ENCODE data around the gene TNFRSF21.

TNFRSF21 gene

DNA sequence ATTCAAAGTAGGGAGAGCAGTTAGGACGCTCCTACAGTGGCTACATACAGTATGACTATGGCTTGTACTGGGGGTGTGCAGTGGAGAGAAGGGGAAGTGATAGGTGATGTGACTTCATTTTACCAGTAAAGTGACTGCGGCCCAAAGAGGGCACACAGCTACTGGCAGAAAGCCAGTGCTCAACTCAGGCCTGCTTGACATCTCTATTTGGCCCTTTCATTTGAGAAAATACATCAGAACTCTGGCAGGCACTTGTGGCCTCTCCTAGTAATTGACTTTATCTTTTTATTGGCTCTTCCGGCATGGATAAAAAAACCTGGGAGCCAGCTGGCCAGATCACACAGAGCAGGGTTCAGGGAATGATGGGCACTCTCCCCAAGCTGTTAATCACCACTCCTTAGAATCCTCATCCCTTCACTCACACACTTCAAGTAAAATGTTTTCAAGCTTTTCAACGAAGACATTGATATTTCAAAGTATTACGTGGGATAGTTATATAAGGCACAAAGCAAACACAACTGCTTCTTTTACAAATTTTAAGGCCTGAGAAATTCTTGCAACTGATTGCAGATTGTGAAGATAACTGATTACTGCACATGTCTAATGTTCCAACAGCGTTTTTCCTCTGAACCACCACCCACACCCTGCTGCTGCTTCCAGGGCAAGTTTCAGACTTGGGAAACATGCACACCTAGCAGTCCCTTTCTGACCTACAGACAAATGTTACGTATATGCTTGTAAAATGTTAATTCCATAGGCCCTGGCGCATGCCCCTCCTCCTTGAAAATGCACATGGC is 73.5 kb downstream of the TNFRSF21 start:
- Histone ChIP-seq H3K36me3 (replicated peaks; ENCODE audit: insufficient read depth, low read length) (no peaks in the 10 kb centered on the region), H4K20me1 (ENCODE audit: insufficient read depth, low read length) (no peaks in the 10 kb centered on the region), H3K4me3 (ENCODE audit: low read length) (no peak overlapping the region), H3K4me1 (ENCODE audit: low read length) (no peaks in the 10 kb centered on the region), H3F3A (ENCODE audit: insufficient read depth, low read length) (no peaks in the 10 kb centered on the region), H3K9me3 (replicated peaks; ENCODE audit: insufficient read depth, low read length) (no peaks in the 10 kb centered on the region), H3K79me2 (ENCODE audit: low read length) (no peaks in the 10 kb centered on the region), H3K27me3 (replicated peaks; ENCODE audit: insufficient read depth, low read length) (no peaks in the 10 kb centered on the region), H3K27ac (ENCODE audit: low read length) (no peak overlapping the region), H2AFZ (ENCODE audit: low read length) (no peak overlapping the region), H3K9ac (ENCODE audit: low read length) (no peak overlapping the region), H3K9me2 (replicated peaks; ENCODE audit: insufficient read depth, low read length) (no peaks in the 10 kb centered on the region), H3K4me2 (ENCODE audit: low read depth, low read length) (no peak overlapping the region)
- no peak for TF ChIP-seq EZH2phosphoT487 (IDR thresholded peaks at IDR 0.05; ENCODE audit: low read length)
- no peak for TF ChIP-seq CTCF (IDR thresholded peaks at IDR 0.05; ENCODE audit: low read length)
- no peak for TF ChIP-seq EZH2 (optimal IDR thresholded peaks at IDR 0.05; ENCODE audit: low read depth, low read length)
- DNase-seq = no peak

DNA sequence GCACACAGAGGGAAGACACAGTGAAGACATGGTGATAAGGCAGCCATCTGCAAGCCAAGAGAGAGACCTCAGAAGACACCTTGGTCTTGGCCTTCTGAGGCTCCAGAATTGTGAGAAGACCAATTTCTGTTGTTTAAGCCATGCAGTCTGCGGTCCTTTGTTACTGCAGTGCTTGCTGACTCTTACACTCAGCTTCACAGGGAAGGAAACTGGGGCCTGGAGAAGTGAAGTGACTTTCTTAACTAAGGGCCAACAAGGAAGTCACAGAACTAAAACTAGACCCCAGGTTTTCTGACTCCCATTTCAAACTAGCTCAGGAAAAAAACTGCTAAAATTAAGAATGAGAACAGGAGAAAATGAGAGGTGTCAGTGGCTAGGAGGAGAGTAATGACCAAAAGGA is 74.3 kb downstream of the TNFRSF21 start:
- H3K4me1 ChIP-seq (ENCODE audit: low read length) = no peaks in the 10 kb centered on the region
- H3K79me2 ChIP-seq (ENCODE audit: low read length) = no peaks in the 10 kb centered on the region
- H3F3A ChIP-seq (ENCODE audit: insufficient read depth, low read length) = no peaks in the 10 kb centered on the region
- no peaks in the 10 kb centered on the region for H3K27me3 ChIP-seq (replicated peaks; ENCODE audit: insufficient read depth, low read length)
- no peak overlapping the region for H3K4me3 ChIP-seq (ENCODE audit: low read length)
- no peaks in the 10 kb centered on the region for H3K9me3 ChIP-seq (replicated peaks; ENCODE audit: insufficient read depth, low read length)
- H4K20me1 ChIP-seq (ENCODE audit: insufficient read depth, low read length) = no peaks in the 10 kb centered on the region
- no peak for DNase-seq
- no peak overlapping the region for H2AFZ ChIP-seq (ENCODE audit: low read length)
- no peak overlapping the region for H3K9ac ChIP-seq (ENCODE audit: low read length)
- TF ChIP-seq CTCF (IDR thresholded peaks at IDR 0.05; ENCODE audit: low read length) (no peak), EZH2 (optimal IDR thresholded peaks at IDR 0.05; ENCODE audit: low read depth, low read length) (no peak), EZH2phosphoT487 (IDR thresholded peaks at IDR 0.05; ENCODE audit: low read length) (no peak)
- no peak overlapping the region for H3K4me2 ChIP-seq (ENCODE audit: low read depth, low read length)
- H3K36me3 ChIP-seq (replicated peaks; ENCODE audit: insufficient read depth, low read length) = no peaks in the 10 kb centered on the region
- H3K9me2 ChIP-seq (replicated peaks; ENCODE audit: insufficient read depth, low read length) = no peaks in the 10 kb centered on the region
- H3K27ac ChIP-seq (ENCODE audit: low read length) = no peak overlapping the region

GRCh38 chr6:47234266-47234933 is 75.3 kb downstream of the TNFRSF21 start:
- Histone ChIP-seq H4K20me1 (ENCODE audit: insufficient read depth, low read length) (no peaks in the 10 kb centered on the region), H2AFZ (ENCODE audit: low read length) (no peak overlapping the region), H3K9me2 (replicated peaks; ENCODE audit: insufficient read depth, low read length) (no peaks in the 10 kb centered on the region), H3K4me1 (ENCODE audit: low read length) (no peaks in the 10 kb centered on the region), H3K4me2 (ENCODE audit: low read depth, low read length) (no peak overlapping the region), H3F3A (ENCODE audit: insufficient read depth, low read length) (no peaks in the 10 kb centered on the region), H3K4me3 (ENCODE audit: low read length) (no peak overlapping the region), H3K79me2 (ENCODE audit: low read length) (no peaks in the 10 kb centered on the region), H3K9ac (ENCODE audit: low read length) (no peak overlapping the region), H3K36me3 (replicated peaks; ENCODE audit: insufficient read depth, low read length) (no peaks in the 10 kb centered on the region), H3K27ac (ENCODE audit: low read length) (no peak overlapping the region), H3K9me3 (replicated peaks; ENCODE audit: insufficient read depth, low read length) (no peaks in the 10 kb centered on the region), H3K27me3 (replicated peaks; ENCODE audit: insufficient read depth, low read length) (no peaks in the 10 kb centered on the region)
- TF ChIP-seq EZH2 (optimal IDR thresholded peaks at IDR 0.05; ENCODE audit: low read depth, low read length) (no peak), EZH2phosphoT487 (IDR thresholded peaks at IDR 0.05; ENCODE audit: low read length) (no peak), CTCF (IDR thresholded peaks at IDR 0.05; ENCODE audit: low read length) (no peak)
- no peak for DNase-seq
